Gastrocnemius medialis (tissue), 4 donors: ENCODE data around the gene ENDOD1.

Experiments used
- POLR2A ChIP-seq, 2 donors: fragments of 450-650 bp; IDR thresholded peaks; one replicate each; pipeline ENCODE4 v1.6.1; 2017; ENCODE audit warnings: antibody characterized with exemption in 2 of 2, mild to moderate bottlenecking in 2 of 2, moderate library complexity in 2 of 2
- TF ChIP-seq, protein P1 (sequence below), 5 experiments: fragments of 450-650 bp in 3 of 5; fragments of 200-600 bp in 2 of 5; sonication (generic) in 2 of 5; IDR thresholded peaks in 4 of 5; conservative IDR thresholded peaks in 1 of 5; 1 replicate in 4 of 5; 2 replicates in 1 of 5; pipeline ENCODE4 v1.5.1; 2016 to 2019; ENCODE audit warnings: antibody characterized with exemption in 5 of 5, mild to moderate bottlenecking in 3 of 5, moderate library complexity in 3 of 5

DNA sequence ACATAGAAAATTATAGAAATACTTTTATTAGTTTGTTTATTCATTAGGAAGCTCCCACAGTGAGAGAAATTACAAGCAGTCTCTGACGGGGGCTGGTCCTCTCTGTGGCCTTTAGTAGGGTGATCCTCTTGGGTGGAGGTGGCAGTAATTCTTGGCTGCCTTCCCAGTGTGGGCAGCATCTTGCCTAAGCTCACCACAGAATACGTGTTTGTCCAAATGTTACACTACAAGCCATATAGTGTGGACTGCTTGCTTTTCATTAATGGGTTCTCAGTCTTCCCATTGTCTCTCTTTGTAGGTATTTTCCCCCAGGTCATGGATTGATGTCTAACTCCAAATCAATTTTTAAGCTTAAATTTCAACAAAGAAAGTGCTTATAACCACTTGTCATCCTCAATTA lies 43.3 kb downstream of the ENDOD1 start:
- TF ChIP-seq, protein P1, sequence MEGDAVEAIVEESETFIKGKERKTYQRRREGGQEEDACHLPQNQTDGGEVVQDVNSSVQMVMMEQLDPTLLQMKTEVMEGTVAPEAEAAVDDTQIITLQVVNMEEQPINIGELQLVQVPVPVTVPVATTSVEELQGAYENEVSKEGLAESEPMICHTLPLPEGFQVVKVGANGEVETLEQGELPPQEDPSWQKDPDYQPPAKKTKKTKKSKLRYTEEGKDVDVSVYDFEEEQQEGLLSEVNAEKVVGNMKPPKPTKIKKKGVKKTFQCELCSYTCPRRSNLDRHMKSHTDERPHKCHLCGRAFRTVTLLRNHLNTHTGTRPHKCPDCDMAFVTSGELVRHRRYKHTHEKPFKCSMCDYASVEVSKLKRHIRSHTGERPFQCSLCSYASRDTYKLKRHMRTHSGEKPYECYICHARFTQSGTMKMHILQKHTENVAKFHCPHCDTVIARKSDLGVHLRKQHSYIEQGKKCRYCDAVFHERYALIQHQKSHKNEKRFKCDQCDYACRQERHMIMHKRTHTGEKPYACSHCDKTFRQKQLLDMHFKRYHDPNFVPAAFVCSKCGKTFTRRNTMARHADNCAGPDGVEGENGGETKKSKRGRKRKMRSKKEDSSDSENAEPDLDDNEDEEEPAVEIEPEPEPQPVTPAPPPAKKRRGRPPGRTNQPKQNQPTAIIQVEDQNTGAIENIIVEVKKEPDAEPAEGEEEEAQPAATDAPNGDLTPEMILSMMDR (IDR thresholded peaks at IDR 0.05 in 4 of 5, conservative IDR thresholded peaks at IDR 0.05 in 1 of 5), result no peak
- no peak for TF ChIP-seq POLR2A (IDR thresholded peaks at IDR 0.05)
